Spleen (tissue), 7 donors: ENCODE measurements around the gene RAI2.

Source experiments
- POLR2A ChIP-seq, 3 donors: fragments of 450-650 bp; IDR thresholded peaks; one replicate each; pipeline ENCODE4 v1.5.1; 2017; ENCODE audit warnings: antibody characterized with exemption in 3 of 3, mild to moderate bottlenecking in 1 of 3
- TF ChIP-seq, protein P1 (sequence below), 11 experiments: fragments of 200-600 bp in 7 of 11; fragments of 450-650 bp in 4 of 11; sonication (generic) in 4 of 11; IDR thresholded peaks in 8 of 11; conservative IDR thresholded peaks in 3 of 11; 1 replicate in 7 of 11; 2 replicates in 4 of 11; pipeline versions ENCODE4 v1.4.0 to v1.8.0; 2016 to 2021; ENCODE audit warnings: antibody characterized with exemption in 11 of 11, inconsistent platforms in 4 of 11, mild to moderate bottlenecking in 1 of 11
- donor health status: DM: no; HTN: no; CAD: no; lungs with moderate emphysema.
- donor health status: DM: no; HTN: no; CAD: no.
- donor health status: DM: no; HTN: no; CAD: no.

DNA sequence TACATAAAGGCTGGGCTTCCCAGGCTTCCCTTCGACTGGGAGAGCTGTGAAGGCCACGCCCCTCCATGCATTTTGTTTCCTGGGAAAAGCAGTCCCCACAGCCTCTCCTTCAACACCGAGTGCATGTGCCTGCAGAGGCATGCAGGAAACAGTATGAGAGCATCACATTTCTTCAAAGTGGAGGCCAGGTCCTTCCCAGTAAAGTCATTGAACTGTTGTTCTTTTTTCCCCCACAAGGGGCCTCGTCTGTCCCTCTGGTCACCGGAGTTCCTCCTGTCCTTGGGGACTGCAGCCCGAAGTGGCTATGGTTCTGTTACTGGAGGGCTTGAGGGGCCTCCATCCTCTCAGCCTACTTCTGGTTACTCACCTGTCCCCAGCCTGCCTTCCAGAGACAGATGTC, 56.0 kb downstream of the RAI2 start:
- TF ChIP-seq, protein P1, sequence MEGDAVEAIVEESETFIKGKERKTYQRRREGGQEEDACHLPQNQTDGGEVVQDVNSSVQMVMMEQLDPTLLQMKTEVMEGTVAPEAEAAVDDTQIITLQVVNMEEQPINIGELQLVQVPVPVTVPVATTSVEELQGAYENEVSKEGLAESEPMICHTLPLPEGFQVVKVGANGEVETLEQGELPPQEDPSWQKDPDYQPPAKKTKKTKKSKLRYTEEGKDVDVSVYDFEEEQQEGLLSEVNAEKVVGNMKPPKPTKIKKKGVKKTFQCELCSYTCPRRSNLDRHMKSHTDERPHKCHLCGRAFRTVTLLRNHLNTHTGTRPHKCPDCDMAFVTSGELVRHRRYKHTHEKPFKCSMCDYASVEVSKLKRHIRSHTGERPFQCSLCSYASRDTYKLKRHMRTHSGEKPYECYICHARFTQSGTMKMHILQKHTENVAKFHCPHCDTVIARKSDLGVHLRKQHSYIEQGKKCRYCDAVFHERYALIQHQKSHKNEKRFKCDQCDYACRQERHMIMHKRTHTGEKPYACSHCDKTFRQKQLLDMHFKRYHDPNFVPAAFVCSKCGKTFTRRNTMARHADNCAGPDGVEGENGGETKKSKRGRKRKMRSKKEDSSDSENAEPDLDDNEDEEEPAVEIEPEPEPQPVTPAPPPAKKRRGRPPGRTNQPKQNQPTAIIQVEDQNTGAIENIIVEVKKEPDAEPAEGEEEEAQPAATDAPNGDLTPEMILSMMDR (IDR thresholded peaks at IDR 0.05 in 8 of 11, conservative IDR thresholded peaks at IDR 0.05 in 3 of 11), result no peak
- TF ChIP-seq POLR2A (IDR thresholded peaks at IDR 0.05), result no peak
